CD4-positive, alpha-beta T cell (primary cell): ENCODE results near the gene TRIM25. TPM values are rescaled to one million over a fixed set of nuclear protein-coding genes. Genes with fewer than 3 reads are reported as not detected.
A peak's percentile ranks its signal among the peaks of the same experiment; 100 is the strongest.

Experiments used
- ATAC-seq: fragments of 200-7000 bp; cut with Tn5 transposase; one replicate; pipeline ENCODE4 v1.10.0; 2022; ENCODE audit warnings: mild to moderate bottlenecking; ENCODE audit not compliant: poor library complexity
- CTCF ChIA-PET: fragments of 350-600 bp; sonication (Branson Sonifier 250); formaldehyde crosslinking; loops from one replicate; lab custom pipeline; 2021; ENCODE audit warnings: antibody characterized with exemption, inconsistent platforms; lab: Charles Lee
- POLR2A ChIA-PET: fragments of 350-600 bp; sonication (Branson Sonifier 250); formaldehyde crosslinking; loops from one replicate; lab custom pipeline; 2021; ENCODE audit warnings: antibody characterized with exemption, inconsistent platforms; lab: Charles Lee
- DNase-seq, 14 experiments: peaks; one replicate each; pipeline ENCODE4 v3.0.0-alpha.2; 2013 to 2020; ENCODE audit warnings: mixed read lengths in 2 of 14
- H3K27ac ChIP-seq, 2 donors: one replicate each; pipeline versions ENCODE4 v1.5.1 to v1.7.0; 2013; ENCODE audit warnings: low read length in 2 of 2, low read depth in 1 of 2, mild to moderate bottlenecking in 1 of 2
- H3K27me3 ChIP-seq, 2 experiments: 1 replicate in 1 of 2; 2 replicates in 1 of 2; pipeline versions ENCODE4 v1.6.1 to v1.7.0; 2013; ENCODE audit warnings: low read length in 2 of 2, control low read depth in 1 of 2, mild to moderate bottlenecking in 1 of 2, moderate library complexity in 1 of 2; ENCODE audit not compliant: insufficient read depth in 2 of 2, control insufficient read depth in 1 of 2
- H3K36me3 ChIP-seq: one replicate; pipeline ENCODE4 v1.6.1; 2013; ENCODE audit warnings: low read length, control low read depth; ENCODE audit not compliant: insufficient read depth
- H3K4me1 ChIP-seq: one replicate; pipeline ENCODE4 v1.6.1; 2013; ENCODE audit warnings: low read length, control low read depth; ENCODE audit not compliant: insufficient read depth
- H3K4me3 ChIP-seq: one replicate; pipeline ENCODE4 v1.5.1; 2013; ENCODE audit warnings: mild to moderate bottlenecking, low read length, moderate library complexity
- H3K9me3 ChIP-seq, 2 experiments: 1 replicate in 1 of 2; 2 replicates in 1 of 2; pipeline versions ENCODE4 v1.6.1 to v1.7.0; 2013; ENCODE audit warnings: low read length in 2 of 2, mild to moderate bottlenecking in 2 of 2, control low read depth in 1 of 2, moderate library complexity in 1 of 2; ENCODE audit not compliant: control insufficient read depth in 1 of 2, insufficient read depth in 1 of 2
- H3K27ac Mint-ChIP-seq: one replicate; pipeline ENCODE4 v1.8.0; 2020; ENCODE audit warnings: mixed read lengths
- H3K27me3 Mint-ChIP-seq: one replicate; pipeline ENCODE4 v1.8.0; 2021; ENCODE audit warnings: mixed read lengths
- H3K36me3 Mint-ChIP-seq: one replicate; pipeline ENCODE4 v1.8.0; 2021; ENCODE audit warnings: low read depth, mixed read lengths
- H3K4me1 Mint-ChIP-seq: one replicate; pipeline ENCODE4 v1.8.0; 2021; ENCODE audit warnings: low read depth, mixed read lengths
- H3K4me3 Mint-ChIP-seq: one replicate; pipeline ENCODE4 v1.8.0; 2020; ENCODE audit warnings: mild to moderate bottlenecking, mixed read lengths
- H3K9me3 Mint-ChIP-seq: one replicate; pipeline ENCODE4 v1.8.0; 2020; ENCODE audit warnings: mixed read lengths
- intact Hi-C, 2 experiments: fragments of 100-400 bp; cut with DNase I in 1 of 2; cut with micrococcal nuclease in 1 of 2; formaldehyde crosslinking; loops; one replicate each; pipeline versions ENCODE4 v1.15.1 to v1.9.0; 2023 to 2025; cut with DNase I, micrococcal nuclease
- total RNA-seq, 174 experiments: library from RNA in 2 of 174; stranded (reverse) in 2 of 174; gene quantifications; one replicate each; pipeline ENCODE4 v1.2.3 and lab custom pipeline; 2021 to 2026
- TF ChIP-seq, protein P1 (sequence below): fragments of 200-600 bp; IDR thresholded peaks from one replicate; pipeline ENCODE4 v1.8.0; 2022; ENCODE audit warnings: antibody characterized with exemption, mild to moderate bottlenecking

The TRIM25 gene
- total RNA-seq, 2 experiments from 2014 or later, result 31.7 to 33.2 TPM

GRCh38 chr17:56913353-56913866 is 439 bp downstream of the TRIM25 start:
- peak overlapping the region; percentile 89 for H3K4me3 ChIP-seq
- Mint-ChIP-seq H3K9me3 (peaks cover 4% of the 10 kb centered on the region), H3K36me3 (peaks cover 30% of the 10 kb centered on the region), H3K4me1 (peaks cover 44% of the 10 kb centered on the region), H3K27ac (peak overlapping the region; percentile 85), H3K27me3 (no peaks in the 10 kb centered on the region), H3K4me3 (peak overlapping the region; percentile 90)
- ChIA-PET CTCF (interaction anchor here (1.0 kb wide), 1 partner anchor 78 kb away, joined by 3 read pairs; no protein-coding TSS in a partner anchor), POLR2A (interaction anchor here (0.7 to 2.7 kb wide), 16 partner anchors 9 to 1094 kb away, joined by 3 to 42 read pairs (median 5); partner anchors contain the start of genes AKAP1, C17orf67, COIL and DGKE)
- peak overlapping the region; percentile 61 to 70 for H3K27ac ChIP-seq
- no peaks in the 10 kb centered on the region for H3K27me3 ChIP-seq
- peaks cover 9% of the 10 kb centered on the region for H3K36me3 ChIP-seq
- peaks cover 59% of the 10 kb centered on the region for H3K4me1 ChIP-seq
- peak; percentile 66 for ATAC-seq
- no peak for DNase-seq
- TF ChIP-seq, protein P1, sequence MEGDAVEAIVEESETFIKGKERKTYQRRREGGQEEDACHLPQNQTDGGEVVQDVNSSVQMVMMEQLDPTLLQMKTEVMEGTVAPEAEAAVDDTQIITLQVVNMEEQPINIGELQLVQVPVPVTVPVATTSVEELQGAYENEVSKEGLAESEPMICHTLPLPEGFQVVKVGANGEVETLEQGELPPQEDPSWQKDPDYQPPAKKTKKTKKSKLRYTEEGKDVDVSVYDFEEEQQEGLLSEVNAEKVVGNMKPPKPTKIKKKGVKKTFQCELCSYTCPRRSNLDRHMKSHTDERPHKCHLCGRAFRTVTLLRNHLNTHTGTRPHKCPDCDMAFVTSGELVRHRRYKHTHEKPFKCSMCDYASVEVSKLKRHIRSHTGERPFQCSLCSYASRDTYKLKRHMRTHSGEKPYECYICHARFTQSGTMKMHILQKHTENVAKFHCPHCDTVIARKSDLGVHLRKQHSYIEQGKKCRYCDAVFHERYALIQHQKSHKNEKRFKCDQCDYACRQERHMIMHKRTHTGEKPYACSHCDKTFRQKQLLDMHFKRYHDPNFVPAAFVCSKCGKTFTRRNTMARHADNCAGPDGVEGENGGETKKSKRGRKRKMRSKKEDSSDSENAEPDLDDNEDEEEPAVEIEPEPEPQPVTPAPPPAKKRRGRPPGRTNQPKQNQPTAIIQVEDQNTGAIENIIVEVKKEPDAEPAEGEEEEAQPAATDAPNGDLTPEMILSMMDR, result no peak
- intact Hi-C loops, result loop anchor here in 1 of 2 experiments (1.0 to 5.0 kb wide), 3 partner anchors 49 to 80 kb away; partner anchors contain the start of genes C17orf67, COIL and SCPEP1
- H3K9me3 ChIP-seq, result no peaks in the 10 kb centered on the region

DNA sequence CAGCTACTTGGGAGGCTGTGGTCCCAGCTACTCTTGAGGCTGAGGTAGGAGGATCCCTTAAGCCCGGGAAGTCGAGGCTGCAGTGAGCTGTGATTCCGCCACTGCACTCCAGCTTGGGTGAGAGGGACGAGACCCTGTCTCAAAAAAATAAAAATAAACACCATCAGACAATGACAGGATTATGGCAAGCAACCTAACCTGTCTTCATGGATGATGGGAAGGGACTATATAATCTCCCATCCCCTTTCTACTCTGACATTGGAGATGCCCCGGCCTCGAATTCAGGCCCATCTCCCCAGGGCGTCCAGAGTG is 893 bp downstream of the TRIM25 start:
- intact Hi-C loops, result loop anchor here in 1 of 2 experiments (1.0 to 5.0 kb wide), 3 partner anchors 49 to 80 kb away; partner anchors contain the start of genes C17orf67, COIL and SCPEP1
- POLR2A ChIA-PET, result interaction anchor here (0.6 to 2.7 kb wide), 7 partner anchors 13 to 172 kb away, joined by 3 to 42 read pairs (median 8); partner anchors contain the start of genes AKAP1, C17orf67, COIL and DGKE
- H3K36me3 Mint-ChIP-seq, result peaks cover 34% of the 10 kb centered on the region

DNA sequence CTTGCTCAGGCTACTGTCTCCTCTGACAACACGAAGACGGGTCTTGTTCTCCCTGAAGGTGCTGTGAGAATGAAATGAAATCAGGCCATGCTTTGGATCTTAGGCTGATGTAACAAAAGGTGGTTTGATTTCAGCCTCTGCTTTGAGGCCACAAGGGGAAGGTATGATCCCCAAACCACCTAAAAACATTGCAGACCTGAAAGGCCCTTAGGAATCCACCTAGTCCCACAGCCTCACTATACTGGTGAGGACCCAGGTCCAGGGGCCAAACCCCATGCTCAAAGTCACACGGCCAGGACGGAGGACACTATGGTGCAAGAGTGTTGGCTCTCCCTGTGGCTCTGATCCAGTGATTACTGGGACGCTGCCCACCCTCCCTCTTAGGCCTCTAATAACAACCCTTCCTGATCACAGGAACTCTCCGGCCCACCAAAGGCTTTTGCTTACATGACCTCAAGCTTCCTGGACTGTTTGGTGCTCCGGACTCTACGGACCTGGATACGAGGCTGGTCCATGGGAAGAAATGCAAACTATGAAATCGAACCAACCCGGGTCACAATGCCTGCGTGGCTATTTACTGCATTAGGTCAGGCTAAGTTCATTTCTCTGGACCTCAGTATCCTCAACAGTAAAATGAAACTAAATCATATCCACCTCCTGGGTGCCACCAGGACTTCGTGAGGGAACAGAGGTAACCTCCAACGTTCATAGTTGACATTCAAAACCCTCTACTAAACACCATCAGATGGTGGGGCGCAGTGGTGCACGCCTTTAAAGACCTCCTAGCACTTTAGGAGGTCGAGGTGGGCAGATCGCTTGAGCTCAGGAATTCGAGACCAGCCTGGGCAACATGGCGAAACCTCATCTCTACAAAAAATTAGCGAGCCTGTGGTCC is 1.5 kb downstream of the TRIM25 start:
- Histone ChIP-seq H3K36me3 (peaks cover 20% of the 10 kb centered on the region), H3K4me1 (peaks cover 63% of the 10 kb centered on the region), H3K27me3 (no peaks in the 10 kb centered on the region), H3K9me3 (no peaks in the 10 kb centered on the region), H3K4me3 (peak overlapping the region; percentile 89), H3K27ac (no peak overlapping the region)
- peak overlapping the region; percentile 90 for H3K4me3 Mint-ChIP-seq
- ATAC-seq (no peak), DNase-seq (peak in 1 of 14 experiments; percentile 11)
- ChIA-PET CTCF (interaction anchor here (0.7 kb wide), 1 partner anchor 27 kb away, joined by 3 read pairs; no protein-coding TSS in a partner anchor), POLR2A (interaction anchor here (0.6 to 2.7 kb wide), 4 partner anchors 13 to 172 kb away, joined by 3 to 42 read pairs (median 10); partner anchors contain the start of genes AKAP1, C17orf67, DGKE and SCPEP1)
- peaks cover 55% of the 10 kb centered on the region for H3K4me1 Mint-ChIP-seq
- intact Hi-C loops, result loop anchor here in 1 of 2 experiments (2.0 to 5.0 kb wide), 2 partner anchors 50 to 66 kb away; partner anchors contain the start of genes COIL and SCPEP1
- TF ChIP-seq, protein P1, result no peak
- no peaks in the 10 kb centered on the region for H3K9me3 Mint-ChIP-seq
- H3K36me3 Mint-ChIP-seq, result peaks cover 40% of the 10 kb centered on the region
- H3K27me3 Mint-ChIP-seq, result no peaks in the 10 kb centered on the region
- peak overlapping the region; percentile 85 for H3K27ac Mint-ChIP-seq

More for the DNA sequence above, 893 bp downstream of the TRIM25 start:
- H3K4me3 Mint-ChIP-seq, result peak overlapping the region; percentile 90
- TF ChIP-seq, protein P1, result no peak
- H3K4me3 ChIP-seq, result peak overlapping the region; percentile 89
- no peaks in the 10 kb centered on the region for H3K27me3 Mint-ChIP-seq
- no peak overlapping the region for H3K27ac ChIP-seq
- H3K9me3 Mint-ChIP-seq, result peaks cover 4% of the 10 kb centered on the region
- H3K27ac Mint-ChIP-seq, result peak overlapping the region; percentile 85
- ATAC-seq, result no peak
- DNase-seq, result peak in 1 of 14 experiments; percentile 10
- no peaks in the 10 kb centered on the region for H3K9me3 ChIP-seq
- H3K4me1 ChIP-seq, result peaks cover 63% of the 10 kb centered on the region
- peaks cover 14% of the 10 kb centered on the region for H3K36me3 ChIP-seq
- no peaks in the 10 kb centered on the region for H3K27me3 ChIP-seq
- CTCF ChIA-PET, result no interaction called here
- H3K4me1 Mint-ChIP-seq, result peaks cover 49% of the 10 kb centered on the region
